Muscle layer of colon (tissue), 2 donors: Measurements from ENCODE around the gene UBE2I.

Source experiments
- H3K27ac ChIP-seq: one replicate; pipeline ENCODE4 v1.7.0; 2013; ENCODE audit warnings: low read depth, mild to moderate bottlenecking, low read length, moderate library complexity
- H3K27me3 ChIP-seq, 2 donors: one replicate each; pipeline ENCODE4 v1.7.0; 2013; ENCODE audit warnings: low read length in 2 of 2, mild to moderate bottlenecking in 2 of 2; ENCODE audit not compliant: insufficient read depth in 2 of 2, control insufficient read depth in 1 of 2
- H3K36me3 ChIP-seq: one replicate; pipeline ENCODE4 v1.7.0; 2013; ENCODE audit warnings: mild to moderate bottlenecking, low read length; ENCODE audit not compliant: insufficient read depth
- H3K4me1 ChIP-seq: one replicate; pipeline ENCODE4 v1.7.0; 2013; ENCODE audit warnings: mild to moderate bottlenecking, low read length; ENCODE audit not compliant: insufficient read depth
- H3K4me3 ChIP-seq, 2 donors: one replicate each; pipeline ENCODE4 v1.7.0; 2013; ENCODE audit warnings: low read length in 2 of 2, low read depth in 1 of 2, mild to moderate bottlenecking in 1 of 2, moderate library complexity in 1 of 2
- H3K9ac ChIP-seq: one replicate; pipeline ENCODE4 v1.7.0; 2013; ENCODE audit warnings: low read length
- H3K9me3 ChIP-seq: one replicate; pipeline ENCODE4 v1.7.0; 2013; ENCODE audit warnings: mild to moderate bottlenecking, low read length
- donor health status: abdominal sarcoma.
- donor health status: Adenocarcinoma of cecum.

Gene UBE2I

DNA sequence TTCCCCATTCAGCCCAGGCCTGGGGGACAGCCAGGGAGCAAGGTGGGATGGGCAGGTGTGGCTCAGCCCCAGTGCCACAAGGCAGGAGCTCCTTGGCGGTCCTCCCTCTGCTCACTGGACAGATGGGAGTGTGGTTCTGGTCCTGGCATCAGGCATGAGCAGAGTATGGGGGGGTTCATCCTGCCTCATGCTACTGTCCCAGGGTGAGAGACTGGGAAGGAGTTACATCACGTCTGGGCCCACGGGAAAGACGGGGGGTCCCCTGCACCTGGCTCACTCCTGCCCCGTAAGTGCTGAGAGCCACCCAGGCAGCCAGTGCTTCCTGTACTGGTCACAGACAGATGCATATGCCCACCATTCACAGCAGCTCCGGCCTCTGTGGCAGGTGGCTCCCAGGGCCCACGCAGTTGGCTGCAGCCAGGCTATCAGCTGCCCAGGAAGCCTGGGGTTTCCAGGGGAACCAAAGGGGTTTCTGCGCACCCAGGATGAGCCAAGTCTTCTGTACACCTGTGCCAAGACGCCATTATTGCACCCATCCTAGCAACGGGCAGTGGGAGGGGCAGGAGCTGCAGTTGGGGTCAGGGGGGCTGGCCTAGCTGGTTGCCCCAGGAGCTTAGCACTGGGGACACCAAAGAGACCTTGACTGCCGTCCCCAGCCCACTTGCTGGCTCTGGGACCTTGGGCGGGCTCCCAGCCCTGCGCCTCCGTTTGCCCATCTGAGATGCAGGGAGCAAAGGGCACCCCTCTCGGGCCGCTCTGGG is 26.0 kb downstream of the UBE2I start:
- Histone ChIP-seq H3K36me3 (no peaks in the 10 kb centered on the region), H3K27me3 (peaks cover 10 to 57% of the 10 kb centered on the region in 2 donors), H3K4me1 (peaks cover 10% of the 10 kb centered on the region), H3K27ac (no peak overlapping the region), H3K9me3 (no peaks in the 10 kb centered on the region), H3K4me3 (no peak overlapping the region), H3K9ac (no peak overlapping the region)

- Histone ChIP-seq H3K9me3 (no peaks in the 10 kb centered on the region), H3K4me1 (peaks cover 10% of the 10 kb centered on the region), H3K36me3 (no peaks in the 10 kb centered on the region), H3K27ac (no peak overlapping the region), H3K27me3 (peaks cover 10 to 58% of the 10 kb centered on the region in 2 donors), H3K4me3 (no peak overlapping the region), H3K9ac (no peak overlapping the region)
Measured at GRCh38 chr16:1335996-1336395, 26.6 kb downstream of the UBE2I start.

DNA sequence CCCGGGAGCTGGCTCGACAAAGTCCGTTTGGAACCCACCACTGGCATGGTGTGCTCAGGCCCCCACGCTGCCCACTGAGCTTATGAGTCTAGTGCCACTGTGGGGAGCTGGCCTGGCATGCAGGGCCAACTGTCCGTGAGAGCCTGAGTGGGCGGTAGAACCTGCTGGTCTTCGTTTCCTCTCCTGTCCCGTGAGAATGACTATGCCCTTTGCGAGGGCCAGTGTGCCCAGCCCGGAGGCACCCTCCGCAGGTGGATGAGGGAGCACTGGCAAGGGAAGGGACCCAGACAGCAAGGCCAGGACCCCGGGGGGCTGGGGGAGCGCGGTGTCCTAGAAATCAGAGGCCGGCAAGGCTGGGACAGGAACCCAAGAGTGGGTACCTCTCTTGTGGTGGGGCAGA is 27.2 kb downstream of the UBE2I start:
- H3K4me3 ChIP-seq = no peak overlapping the region
- no peak overlapping the region for H3K27ac ChIP-seq
- H3K36me3 ChIP-seq = no peaks in the 10 kb centered on the region
- H3K27me3 ChIP-seq = peaks cover 10 to 56% of the 10 kb centered on the region in 2 donors
- no peaks in the 10 kb centered on the region for H3K9me3 ChIP-seq
- no peak overlapping the region for H3K9ac ChIP-seq
- H3K4me1 ChIP-seq = peaks cover 7% of the 10 kb centered on the region

GRCh38 chr16:1337486-1337885 is 28.1 kb downstream of the UBE2I start:
- Histone ChIP-seq H3K36me3 (no peaks in the 10 kb centered on the region), H3K9me3 (no peaks in the 10 kb centered on the region), H3K4me1 (no peaks in the 10 kb centered on the region), H3K27ac (no peak overlapping the region), H3K9ac (no peak overlapping the region), H3K4me3 (no peak overlapping the region), H3K27me3 (peaks cover 10 to 48% of the 10 kb centered on the region in 2 donors)

DNA sequence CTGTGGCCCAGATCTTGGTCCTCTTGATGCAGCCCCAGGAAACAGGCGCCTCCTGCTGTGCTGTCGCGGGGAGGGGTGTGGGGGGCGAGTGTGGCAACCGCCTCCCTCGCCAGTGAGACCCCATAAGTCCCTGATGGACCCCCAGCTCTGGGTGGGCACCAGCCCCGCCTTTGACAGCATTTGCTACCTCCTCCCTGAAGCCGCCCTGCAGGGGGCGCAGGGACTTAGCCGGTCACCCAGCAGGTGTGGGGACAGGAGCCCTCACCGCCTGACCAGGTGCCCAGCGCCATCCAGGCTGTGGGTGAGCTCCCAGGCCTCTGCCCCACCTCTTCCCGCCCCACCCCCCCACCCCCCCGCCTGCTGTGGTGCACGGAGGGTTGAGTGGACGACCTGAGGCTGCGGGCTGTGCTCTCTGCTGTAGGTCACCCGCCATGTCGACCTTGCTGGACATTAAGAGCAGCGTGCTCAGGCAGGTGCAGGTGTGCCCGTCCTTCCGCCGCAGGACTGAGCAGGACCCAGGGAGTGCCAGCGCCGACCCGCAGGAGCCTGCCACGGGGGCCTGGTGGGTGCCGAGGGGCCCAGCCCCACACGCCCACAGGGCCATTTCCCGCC is 28.8 kb downstream of the UBE2I start:
- Histone ChIP-seq H3K27ac (no peak overlapping the region), H3K4me1 (no peaks in the 10 kb centered on the region), H3K36me3 (no peaks in the 10 kb centered on the region), H3K27me3 (peaks cover 10 to 40% of the 10 kb centered on the region in 2 donors), H3K4me3 (no peak overlapping the region), H3K9ac (no peak overlapping the region), H3K9me3 (no peaks in the 10 kb centered on the region)

DNA sequence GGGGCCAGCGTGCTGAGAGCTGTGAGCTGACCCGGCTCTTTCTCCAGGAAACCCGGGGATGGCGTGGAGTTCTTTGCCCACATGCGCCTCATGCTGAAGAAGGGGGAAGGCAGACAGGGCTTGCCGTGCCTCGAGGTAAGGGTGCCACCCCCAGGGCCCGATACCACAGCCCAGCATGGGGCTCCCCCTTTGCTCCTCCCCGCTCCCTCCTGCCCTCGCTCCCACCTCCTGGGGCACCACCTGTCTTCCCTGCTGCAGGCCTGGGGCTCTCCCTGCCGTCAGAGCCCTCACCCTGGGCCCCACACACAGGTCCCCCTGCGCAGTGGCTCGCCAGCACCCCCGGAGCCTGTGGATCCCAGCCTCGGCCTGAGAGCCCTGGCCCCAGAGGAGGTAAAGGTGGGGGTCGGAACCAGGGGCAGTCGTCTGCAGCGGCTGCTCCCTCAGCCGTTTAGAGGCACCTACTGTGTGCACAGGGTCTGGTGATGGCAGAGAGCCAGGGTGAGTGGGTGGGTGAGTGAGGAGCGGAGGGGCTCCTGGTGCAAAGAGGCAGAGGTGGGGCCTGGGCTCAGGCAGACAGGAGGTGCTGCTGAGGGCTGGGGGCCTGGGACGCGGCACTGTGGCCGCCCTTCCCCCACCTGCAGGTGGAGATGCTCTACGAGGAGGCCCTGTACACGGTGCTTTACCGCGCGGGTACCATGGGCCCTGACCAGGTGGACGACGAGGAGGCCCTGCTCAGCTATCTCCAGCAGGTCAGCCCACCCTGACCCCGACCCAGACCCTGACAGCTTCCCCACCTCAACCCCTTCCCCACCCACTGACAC is 29.6 kb downstream of the UBE2I start:
- Histone ChIP-seq H3K9ac (no peak overlapping the region), H3K27me3 (peaks cover 10 to 34% of the 10 kb centered on the region in 2 donors), H3K9me3 (no peaks in the 10 kb centered on the region), H3K4me1 (no peaks in the 10 kb centered on the region), H3K4me3 (no peak overlapping the region), H3K27ac (no peak overlapping the region), H3K36me3 (no peaks in the 10 kb centered on the region)

GRCh38 chr16:1340730-1341494 is 31.5 kb downstream of the UBE2I start:
- no peak overlapping the region for H3K9ac ChIP-seq
- no peak overlapping the region for H3K4me3 ChIP-seq
- H3K36me3 ChIP-seq = no peaks in the 10 kb centered on the region
- H3K9me3 ChIP-seq = no peaks in the 10 kb centered on the region
- no peak overlapping the region for H3K27ac ChIP-seq
- peaks cover 0 to 15% of the 10 kb centered on the region in 2 donors for H3K27me3 ChIP-seq
- no peaks in the 10 kb centered on the region for H3K4me1 ChIP-seq

GRCh38 chr16:1341495-1342420 is 32.3 kb downstream of the UBE2I start:
- H3K36me3 ChIP-seq = no peaks in the 10 kb centered on the region
- no peaks in the 10 kb centered on the region for H3K9me3 ChIP-seq
- H3K4me1 ChIP-seq = no peaks in the 10 kb centered on the region
- no peak overlapping the region for H3K27ac ChIP-seq
- H3K4me3 ChIP-seq = no peak overlapping the region
- H3K27me3 ChIP-seq = peaks cover 0 to 11% of the 10 kb centered on the region in 2 donors
- no peak overlapping the region for H3K9ac ChIP-seq

- Histone ChIP-seq H3K4me1 (no peaks in the 10 kb centered on the region), H3K9me3 (no peaks in the 10 kb centered on the region), H3K9ac (no peak overlapping the region), H3K4me3 (no peak overlapping the region), H3K27ac (no peak overlapping the region), H3K36me3 (no peaks in the 10 kb centered on the region), H3K27me3 (peaks cover 0 to 7% of the 10 kb centered on the region in 2 donors)
Measured at GRCh38 chr16:1342526-1343427, 33.3 kb downstream of the UBE2I start.
